HCEC 1CT (cell line): ENCODE data around the gene ARPC4.
"Not testable (repeated sequence)": the region's sequence is repeated elsewhere in the genome, so short reads cannot be mapped to it uniquely, and the experiment has no call there.

Source experiments
- DNase-seq: peaks from one replicate; pipeline ENCODE4 v3.0.0-alpha.2; 2017

Gene ARPC4

DNA sequence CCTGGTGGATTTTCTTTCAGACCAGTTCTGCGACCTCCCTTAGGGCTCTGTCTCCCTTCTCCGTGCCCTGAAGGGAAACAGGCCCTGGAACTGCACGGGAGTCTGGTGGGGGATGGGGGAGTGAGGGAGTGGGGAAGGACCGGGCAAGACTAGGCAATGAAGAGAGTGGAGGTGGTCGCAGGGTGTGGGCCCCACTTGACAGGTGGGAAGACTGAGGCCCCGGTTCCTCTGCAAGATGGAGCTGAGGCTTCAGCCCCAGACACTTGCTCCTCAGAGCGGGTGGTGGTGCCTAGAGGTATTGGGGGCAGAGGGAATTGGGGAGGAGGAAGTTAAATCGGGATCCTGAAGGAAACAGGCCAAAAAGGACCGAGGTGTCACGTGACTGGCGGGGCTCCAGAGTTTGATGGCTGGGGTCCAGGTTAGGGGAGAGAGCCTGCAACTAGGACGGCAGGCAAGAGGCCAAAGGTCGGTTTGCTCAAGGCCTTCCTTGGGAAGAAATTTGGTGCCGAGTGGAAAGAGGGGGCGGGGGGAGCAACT is 22.5 kb upstream of the ARPC4 start:
- DNase-seq, result peak; percentile 20

DNA sequence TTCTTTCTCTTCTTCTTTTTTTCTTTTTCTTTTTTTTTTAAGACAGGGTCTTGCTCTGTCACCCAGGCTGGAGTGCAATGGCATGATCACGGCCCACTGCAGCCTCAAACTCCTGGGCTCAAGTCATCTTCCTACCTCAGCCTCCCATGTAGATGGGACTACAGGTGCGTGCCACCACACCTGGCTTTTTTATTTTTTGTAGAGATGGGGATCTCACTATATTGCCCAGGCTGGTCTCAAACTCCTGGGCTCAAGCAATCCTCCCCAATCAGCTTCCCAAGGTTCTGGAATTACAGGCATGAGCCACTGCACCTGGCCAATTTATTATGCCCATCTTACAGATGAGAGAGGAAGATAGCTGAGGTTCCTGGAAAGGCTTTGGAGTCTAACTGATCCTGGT is 21.9 kb upstream of the ARPC4 start:
- DNase-seq, result not testable (repeated sequence)

DNA sequence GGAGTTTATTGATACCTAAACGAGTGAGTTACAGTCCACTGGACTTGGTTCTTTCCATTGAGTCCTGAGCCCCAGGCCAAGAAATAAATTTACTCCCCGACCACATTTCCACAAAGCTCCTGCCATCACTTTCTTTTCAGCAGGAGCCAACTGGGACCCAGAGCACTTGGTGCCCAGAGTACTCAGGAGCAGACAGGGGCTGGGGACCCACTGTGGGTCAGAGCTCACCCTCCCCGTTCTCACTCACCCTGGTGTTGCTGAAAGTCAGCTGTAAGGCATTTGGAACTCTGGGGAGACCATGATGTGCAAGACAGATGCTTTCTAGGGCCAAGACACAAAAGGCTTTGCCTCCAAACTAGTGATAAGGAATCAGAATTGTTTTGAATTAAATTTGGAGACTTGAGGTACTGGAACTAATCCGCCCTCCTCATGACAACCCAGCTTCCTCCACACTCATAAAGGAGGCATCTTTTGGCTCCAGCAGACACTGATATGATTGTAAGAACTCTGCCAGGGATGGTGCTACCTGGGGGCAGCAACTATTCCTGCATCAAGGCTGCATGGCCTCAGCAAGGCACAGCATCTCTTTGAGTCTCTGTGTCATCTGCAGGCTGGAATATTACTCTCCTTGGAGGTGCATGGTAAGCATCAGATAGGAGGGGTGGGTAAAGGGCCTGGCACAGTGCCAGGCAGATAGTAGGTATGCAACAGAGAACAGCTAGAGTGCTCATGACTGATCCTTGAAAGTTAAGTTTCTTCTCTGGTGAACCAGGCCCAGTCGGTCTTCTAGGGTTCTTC is 15.8 kb upstream of the ARPC4 start:
- DNase-seq, result no peak

DNA sequence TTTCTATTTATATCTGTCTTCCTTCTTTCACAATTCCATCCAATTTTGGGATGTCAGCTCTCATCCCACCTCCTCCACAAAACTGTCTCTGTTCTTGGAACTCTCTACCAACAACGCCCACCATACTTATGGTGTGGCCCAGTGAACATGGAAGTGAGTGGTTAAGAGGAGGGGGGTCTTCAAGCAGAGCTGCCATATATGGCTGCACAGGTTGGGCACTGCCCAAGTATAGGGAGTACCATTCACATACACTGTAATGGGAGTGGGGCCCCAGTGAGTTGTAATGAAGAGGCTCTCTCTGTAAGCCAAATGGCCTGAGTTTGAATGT is 15.2 kb upstream of the ARPC4 start:
- DNase-seq, result no peak

DNA sequence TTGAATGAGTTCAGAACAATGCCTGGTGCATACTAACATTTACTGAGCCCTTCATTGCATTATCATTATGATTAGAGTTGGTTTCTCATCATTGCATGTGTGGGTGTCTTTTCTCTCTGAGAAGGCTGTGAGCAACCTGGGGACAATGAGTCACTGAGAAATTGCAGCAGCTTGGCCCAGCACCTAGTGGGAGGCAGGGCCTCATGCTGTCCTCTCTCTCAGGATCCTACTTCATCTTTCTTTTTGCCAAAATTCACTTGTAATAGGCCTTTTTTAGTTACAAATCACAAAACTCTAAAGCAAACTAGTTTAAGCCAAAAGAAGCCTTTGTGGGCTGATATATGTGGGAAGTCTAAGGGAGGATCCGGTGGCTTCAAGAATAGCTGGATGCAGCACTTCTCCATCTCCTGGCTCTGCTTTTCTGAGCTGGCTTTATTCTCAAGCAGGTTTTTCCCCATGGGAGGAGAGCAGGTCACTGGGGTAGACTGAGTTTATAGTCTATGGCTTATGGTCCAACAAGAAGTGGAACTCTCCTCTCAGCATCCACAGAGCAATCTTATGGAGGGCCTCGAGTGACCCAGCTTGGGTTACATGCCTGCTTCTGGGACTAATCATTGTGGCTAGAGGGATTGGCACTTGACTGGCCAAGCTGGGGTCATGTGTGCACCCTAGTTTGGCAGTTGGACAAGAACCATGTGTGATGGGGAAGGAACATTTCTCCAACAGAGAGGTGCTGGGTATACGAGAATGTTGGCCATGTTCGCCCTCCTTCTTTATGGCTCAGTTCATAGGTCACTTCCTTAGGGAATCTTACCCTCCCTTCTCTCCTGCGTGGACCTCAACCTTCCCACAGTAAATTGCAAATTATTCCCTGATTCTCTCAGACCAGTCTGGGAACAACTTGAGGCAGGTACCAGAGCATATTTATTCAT is 14.5 kb upstream of the ARPC4 start:
- DNase-seq, result peak; percentile 55

DNA sequence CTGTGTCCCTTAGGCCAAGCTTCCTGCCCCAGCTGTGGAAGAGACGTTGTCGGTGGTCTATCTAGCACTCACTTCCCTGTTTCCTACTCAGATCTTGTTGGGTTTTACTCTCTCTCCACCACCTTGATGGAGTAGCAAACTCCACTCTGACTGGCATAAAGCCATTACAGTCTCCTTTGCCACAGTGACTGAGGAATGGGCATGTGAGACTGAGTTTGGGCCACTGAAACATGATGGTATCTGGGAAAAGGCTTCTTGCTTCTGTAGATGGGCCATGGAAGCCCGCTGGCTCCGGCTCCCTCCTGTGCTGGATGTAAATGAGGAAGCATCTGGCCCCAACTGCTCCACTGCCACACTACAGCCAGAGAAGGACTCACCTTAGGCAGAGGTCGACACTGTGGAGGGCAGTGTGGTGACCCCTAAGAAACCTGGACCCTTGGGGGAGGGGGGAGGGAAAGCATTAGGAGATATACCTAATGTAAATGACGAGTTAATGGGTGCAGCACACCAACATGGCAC is 13.7 kb upstream of the ARPC4 start:
- DNase-seq, result no peak

DNA sequence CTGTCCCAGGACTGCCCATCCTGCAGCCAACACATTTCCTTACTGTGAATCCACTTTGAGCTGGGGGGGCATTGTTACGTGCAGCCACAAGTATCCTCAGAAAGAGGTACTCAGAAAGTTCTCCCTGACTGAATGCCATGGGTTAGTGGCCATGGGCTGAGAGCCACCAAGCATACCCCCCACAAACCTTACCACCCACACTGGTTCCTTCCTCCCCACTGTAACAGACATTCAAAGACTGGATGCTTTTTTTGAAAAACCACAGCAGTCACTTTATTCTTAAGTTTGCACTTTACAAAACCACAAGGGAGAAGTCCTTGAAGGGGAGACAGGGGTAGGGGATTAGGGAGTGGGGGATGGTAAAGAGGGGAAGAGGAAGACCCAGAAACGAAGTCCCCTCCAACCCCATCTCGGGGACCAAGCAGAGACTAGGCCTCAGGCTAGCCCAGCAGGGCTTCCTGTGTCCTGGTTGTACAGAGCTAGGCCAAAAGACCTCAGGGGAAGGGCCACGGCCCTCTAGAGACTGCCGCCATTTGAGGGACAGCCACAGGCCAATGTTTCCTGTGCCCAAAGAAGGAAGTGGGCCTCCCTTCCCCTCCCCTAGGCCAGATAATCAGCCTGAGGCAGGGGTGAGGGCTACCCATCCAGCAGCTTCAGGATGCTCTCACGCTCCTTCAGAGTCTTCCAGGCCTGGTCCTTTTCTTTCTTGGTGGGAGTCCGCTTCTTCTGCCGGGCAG is 13.0 kb upstream of the ARPC4 start:
- no peak for DNase-seq

DNA sequence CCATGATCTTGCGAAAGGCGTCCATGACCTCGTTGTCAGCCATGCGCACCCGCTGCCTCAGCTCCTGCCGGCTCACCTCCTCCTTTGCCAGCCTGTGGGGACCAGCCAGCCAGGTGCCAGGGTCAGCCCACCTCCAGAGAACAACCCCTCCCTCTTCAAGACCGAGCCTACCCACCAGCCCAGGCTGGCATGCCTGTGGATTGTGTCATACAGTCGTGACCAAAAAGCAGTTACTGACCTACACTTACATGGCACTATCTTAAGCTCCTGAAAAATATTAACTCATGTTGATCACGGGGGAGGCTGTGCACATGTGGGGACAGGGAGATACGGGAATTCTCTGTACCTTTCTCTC is 12.4 kb upstream of the ARPC4 start:
- DNase-seq, result no peak

DNA sequence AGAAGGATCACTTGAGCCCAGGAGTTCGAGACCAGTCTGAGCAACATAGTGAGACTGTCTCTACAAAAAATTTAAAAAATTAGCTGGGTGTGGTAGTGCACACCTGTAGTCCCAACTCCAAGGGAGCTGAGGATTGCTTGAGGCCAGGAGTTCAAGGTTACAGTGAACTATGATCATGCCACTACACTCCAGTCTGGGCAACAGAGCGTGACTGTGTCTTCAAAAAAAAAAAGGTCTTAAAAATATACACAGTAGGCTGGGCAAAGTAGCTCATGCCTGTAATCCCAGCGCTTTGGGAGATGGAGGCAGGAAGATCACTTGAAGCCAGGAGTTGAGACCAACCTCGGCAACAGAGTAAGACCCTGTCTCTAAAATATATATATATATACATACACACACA is 12.0 kb upstream of the ARPC4 start:
- DNase-seq, result no peak

DNA sequence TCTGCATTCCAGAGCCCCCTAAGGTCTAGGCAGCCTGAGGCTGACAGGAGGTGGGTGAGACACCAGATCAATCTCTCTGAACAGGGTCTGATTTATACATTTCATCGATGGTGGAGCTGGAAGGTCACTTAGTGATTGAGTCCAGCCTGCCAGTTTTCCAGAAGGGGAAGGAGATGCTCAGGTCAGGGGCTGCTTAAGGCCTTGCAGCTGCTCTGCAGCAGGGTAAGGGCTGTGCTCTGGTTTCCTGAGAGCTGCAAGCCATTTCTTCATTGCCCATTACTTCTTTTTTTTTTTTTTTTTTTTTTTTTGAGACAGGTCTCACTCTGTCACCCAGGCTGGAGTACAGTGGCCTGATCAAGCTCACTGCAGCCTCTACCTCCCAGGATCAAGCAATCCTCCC is 11.3 kb upstream of the ARPC4 start:
- DNase-seq, result no peak

DNA sequence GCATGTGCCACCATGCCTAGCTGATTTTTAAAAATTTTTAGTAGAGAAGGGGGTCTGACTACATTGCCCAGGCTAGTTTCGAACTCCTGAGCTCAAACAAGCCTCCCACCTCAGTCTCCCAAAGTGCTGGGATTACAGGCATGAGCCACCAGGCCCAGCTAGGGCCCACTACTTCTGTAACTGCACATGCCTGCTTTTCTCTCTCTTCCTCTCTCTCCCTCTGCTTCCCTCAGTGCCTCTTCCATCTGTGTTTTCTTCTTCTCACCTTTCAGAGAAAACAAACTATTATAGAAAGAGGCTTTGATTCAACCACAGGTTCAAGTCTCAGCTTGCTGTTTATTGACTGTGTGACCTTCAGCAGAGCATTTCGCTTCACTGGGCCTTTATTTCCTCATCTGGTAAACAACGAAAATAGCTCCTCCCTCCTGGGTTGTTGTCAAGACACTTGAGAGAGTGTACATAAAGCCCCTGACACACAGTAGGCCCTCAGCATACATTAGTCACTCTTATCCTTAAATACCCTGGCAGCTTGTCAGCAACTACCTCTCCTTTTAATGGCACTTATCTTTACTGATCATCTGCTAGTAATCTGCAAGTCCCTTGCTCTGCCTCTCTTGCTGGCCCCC is 10.8 kb upstream of the ARPC4 start:
- DNase-seq, result no peak

DNA sequence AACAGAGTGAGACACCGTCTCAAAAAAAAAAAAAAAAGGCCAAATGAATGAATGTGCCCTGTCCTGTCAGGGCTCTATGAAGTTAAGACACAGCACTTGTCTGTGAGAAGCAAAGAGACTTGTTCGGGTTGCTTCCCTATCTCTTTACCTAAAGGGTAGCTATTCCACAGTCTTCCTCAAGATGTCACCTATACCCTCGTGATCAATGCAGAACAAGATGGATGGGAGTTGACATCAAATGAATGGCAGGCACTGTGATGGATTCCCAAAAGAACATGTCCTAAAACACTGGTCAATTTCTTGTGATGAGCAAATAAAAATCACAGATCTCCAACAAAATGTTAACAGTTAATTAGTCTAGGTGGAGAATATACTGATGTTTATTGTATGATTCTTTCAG is 10.1 kb upstream of the ARPC4 start:
- DNase-seq, result no peak

DNA sequence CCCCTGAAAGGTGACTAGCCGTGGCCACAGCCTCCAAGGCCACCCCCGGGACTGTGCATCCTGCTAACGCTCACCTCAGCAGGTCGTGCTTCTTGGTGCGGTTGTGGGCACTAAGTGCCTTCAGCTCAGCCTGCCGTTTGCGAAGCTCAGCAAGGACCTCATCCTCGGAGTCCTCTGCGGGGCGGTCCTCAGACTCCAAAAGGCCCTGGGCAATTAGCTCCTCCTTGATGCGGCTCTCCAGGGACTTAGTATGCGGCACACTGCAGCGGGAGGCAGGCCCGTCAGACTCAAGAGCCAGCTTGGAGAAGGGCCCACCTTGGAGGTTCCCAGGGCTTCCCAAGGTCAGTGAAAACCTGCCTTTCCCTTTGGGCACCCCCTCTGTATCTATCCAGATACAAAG is 8.9 kb upstream of the ARPC4 start:
- no peak for DNase-seq

DNA sequence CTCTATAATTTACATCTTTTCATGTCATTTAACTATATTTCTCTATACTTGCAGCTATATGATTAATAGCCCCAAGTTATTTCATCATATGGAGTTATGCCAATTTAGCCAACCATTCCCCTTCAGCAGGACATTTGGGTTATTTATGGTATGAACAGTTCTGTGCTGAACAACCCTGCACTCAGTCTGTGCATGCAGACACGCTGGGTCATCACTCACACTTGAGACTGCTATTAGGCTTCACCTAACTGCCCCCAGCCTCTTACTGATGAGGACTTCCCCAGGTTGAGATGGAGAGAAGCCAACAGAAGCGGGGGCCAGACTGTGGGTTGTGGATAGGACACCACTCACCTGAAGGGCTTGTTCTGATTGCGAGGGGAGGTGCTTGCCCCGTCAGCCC is 7.9 kb upstream of the ARPC4 start:
- no peak for DNase-seq

DNA sequence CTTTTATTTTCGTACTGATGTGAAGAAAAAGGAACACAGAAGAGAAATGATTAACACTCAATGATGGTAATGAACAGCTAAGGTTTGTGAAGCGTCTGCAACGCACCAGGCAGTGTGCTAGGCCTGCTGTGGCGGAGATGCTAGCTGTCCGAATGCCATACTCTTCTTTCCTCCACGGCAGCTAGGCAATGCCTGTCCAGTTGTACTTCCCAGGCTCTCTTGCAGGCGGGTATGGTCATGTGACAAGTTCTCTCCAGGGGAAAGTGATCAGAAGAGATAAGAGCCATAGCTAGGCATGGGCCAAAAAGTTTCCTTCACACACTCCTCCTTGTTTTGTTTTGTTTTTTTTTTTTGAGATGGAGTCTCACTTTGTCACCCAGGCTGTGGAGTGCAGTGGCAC is 7.3 kb upstream of the ARPC4 start:
- DNase-seq, result no peak

DNA sequence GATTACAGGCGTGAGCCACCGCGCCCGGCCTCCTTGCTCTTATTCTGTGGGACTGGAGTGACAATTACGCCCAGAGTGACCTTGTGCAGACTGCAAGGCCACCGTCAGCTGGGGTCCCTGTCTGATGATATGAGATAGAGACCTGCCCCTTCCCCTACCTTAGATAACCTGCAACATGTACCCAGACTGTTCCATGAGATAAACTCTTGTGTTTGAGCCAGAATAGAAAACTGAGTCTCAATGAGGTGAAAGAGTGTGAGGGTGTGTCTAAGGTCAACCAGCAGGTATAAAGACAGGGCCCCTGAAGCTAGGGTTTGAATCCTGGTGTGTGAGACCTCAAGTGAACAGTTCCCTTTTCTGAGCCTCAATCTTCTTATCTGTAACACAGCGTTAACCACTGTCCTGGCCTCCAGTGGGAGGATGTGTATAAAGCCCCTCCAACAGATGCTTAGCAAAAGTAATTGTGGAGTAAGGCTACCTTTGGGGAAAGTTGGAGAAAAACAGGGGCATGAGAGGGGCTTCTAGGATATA is 6.6 kb upstream of the ARPC4 start:
- DNase-seq, result no peak

DNA sequence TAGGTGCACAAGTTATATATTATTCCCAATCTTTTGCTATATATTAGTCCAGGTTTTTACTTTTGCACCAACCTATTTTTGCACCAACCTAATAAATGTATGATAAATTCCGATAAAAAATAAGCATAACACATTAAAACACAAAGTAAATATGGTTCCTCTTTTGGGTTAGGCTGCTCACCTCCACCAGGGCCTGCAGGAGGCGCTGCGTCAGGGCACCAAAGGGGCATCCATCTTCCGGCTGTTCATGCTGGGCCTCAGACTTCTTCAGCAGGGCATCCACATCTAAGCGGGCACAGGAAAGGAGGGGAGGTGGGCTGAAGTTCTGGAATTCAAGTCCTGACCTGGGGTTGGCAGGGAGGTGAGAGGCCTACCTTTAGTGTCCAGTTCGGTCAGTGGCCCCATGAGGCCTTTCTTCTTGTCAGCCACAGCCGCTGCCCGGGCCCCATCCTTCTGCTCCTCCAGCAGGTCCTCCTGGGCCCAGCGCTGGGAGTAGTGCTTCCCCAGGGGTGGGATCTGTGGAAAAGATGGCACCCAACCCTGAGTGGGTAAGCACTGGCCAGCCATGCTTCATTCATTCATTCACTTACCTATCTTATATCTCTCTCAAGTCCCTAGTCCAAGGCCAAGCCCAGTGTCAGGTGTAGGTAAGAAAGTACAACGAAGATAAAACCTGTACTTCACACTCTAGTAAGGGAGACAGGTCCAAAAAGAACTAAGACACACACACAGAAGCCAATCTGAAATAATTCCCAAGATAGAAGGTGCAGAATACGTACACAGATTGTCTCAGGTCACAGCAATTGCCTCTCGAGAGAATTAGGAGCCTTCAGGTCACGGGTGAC is 5.8 kb upstream of the ARPC4 start:
- DNase-seq, result no peak

DNA sequence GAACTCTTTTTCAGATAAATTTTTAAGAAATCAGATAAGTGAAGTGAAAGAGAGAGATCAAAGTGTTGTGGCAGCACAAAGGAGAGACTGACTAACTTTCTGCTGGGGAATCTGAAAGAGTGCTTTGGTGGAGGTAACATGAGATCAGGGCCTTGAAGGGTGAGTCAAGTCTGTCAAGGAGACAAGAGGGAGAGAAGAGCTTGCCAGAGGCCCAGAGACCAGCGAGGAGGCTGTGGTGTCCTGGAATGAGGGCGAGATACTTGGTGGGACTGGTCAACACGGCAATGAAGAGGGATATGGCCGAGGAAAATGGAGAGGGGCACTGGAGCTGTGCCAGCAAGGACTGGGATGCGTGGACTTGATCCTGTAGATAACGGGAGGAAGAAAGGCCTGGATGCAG is 5.2 kb upstream of the ARPC4 start:
- no peak for DNase-seq

DNA sequence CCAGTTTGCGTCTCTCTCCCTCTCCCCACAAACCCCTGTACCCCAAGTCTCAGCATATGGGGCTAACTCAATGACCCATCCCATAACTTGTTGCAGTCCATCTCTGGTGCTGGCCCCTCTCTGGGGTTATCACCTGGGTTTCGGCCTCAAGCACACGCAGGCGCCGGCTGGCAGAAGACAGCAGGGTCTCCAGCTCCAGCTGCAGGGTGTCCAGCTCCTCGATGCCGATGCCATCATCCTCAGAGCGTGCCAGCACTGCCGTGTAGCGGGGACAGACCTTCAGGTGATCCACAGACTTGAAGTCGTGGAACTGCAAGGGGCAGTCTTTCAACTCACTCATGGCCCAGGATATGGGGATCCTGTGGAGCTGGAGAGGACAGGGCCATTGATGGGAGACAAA is 1.8 kb upstream of the ARPC4 start:
- no peak for DNase-seq

DNA sequence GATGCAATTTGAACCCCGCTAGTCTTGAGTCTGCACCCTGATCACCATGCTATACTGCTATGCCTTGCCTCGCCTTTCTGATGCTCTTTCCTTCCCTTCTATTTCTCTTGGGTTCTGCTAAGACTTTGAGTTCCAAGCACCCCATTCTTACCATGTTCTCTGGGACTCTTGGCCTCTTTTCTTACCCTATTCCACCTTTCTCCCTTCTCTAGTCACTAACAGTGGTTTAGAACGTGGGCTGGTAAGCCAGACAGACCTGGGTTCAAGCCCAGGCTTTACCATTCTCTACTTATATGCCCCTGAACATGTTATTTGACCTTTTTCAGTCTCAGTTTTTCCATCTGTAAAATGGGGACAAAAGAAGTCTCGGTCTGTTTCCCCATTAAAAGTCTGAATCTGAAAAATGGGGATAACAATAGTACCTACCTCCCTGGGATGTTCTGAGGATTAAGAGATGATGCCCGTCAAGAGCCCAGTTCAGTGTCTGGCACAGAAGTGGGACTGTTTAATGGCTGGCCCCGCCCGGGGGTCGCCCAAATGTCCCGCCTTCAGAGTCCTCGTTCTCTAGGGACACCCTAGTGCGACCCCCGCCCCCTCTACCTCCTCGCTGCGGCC is 985 bp upstream of the ARPC4 start:
- no peak for DNase-seq

DNA sequence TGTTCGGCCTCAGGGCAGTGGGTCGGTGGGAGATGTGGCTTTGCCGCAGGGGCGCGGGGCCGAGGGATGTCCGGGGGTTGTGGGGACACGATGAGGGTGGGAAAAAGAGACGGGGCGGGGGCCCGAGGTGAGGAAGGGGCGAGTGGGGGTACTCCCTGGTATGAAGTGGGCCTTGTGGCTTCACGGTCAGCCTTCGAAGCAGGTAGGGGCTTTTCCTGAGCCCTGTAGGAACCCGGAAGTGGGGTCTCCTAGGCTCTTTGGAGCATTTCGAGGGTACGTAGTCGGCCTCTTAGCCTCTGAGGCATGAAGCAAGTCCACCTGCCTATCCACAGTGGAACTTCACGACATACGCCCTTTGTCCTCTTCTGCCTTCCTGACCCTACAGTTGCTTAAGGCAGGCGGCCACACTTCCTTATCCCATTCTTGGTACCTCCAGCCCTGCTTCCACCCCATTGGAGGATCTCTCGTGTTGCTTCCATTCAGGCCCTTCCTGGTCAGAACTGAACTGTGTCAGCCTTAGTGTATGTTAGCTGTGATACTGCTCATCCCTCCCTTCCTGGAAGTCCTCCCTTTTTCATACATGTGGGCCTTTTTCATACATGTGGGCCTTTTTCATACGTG is 389 bp downstream of the ARPC4 start:
- DNase-seq, result peak; percentile 30
